H1 (cell line): ENCODE measurements around the gene ZNF75A. TPM values are rescaled to one million over a fixed set of nuclear protein-coding genes. Genes with fewer than 3 reads are reported as not detected.

Experiments
- CTCF ChIA-PET: fragments of 300-600 bp; sonication (Branson Sonifier 250); formaldehyde crosslinking; loops from one replicate; lab custom pipeline; 2021; ENCODE audit not compliant: partially characterized antibody; lab: Charles Lee
- POLR2A ChIA-PET: fragments of 300-600 bp; sonication (Branson Sonifier 250); formaldehyde crosslinking; loops from one replicate; lab custom pipeline; 2021; ENCODE audit warnings: inconsistent platforms; ENCODE audit not compliant: partially characterized antibody; lab: Charles Lee
- DNase-seq, 2 experiments: peaks; one replicate each; pipeline versions ENCODE4 v3.0.0 to v3.0.0-alpha.2; 2010 to 2022; ENCODE audit warnings: low spot score in 2 of 2, low read depth in 1 of 2, mixed read lengths in 1 of 2
- FAIRE-seq: peaks from 2 replicates; lab custom pipeline; 2011; peaks lifted over from hg19 to GRCh38; lab: Jason Lieb, UNC
- H2AFZ ChIP-seq: 2 replicates; pipeline ENCODE4 v1.8.1; 2012; ENCODE audit warnings: low read length, inconsistent platforms
- H2AK5ac ChIP-seq: 2 replicates; pipeline ENCODE4 v1.6.1; 2013; ENCODE audit warnings: low read depth, low read length
- H2BK120ac ChIP-seq: replicated peaks from 2 replicates; pipeline ENCODE3; 2013; ENCODE audit warnings: low read depth, low read length, inconsistent platforms
- H2BK12ac ChIP-seq: 2 replicates; pipeline ENCODE4 v1.6.1; 2013; ENCODE audit warnings: low read depth, low read length
- H2BK15ac ChIP-seq: 2 replicates; pipeline ENCODE4 v1.6.1; 2013; ENCODE audit warnings: low read length
- H2BK20ac ChIP-seq: 2 replicates; pipeline ENCODE4 v1.6.1; 2013; ENCODE audit warnings: low read length
- H2BK5ac ChIP-seq: 2 replicates; pipeline ENCODE4 v1.6.1; 2013; ENCODE audit warnings: low read depth, low read length
- H3K14ac ChIP-seq: 2 replicates; pipeline ENCODE4 v1.6.1; 2013; ENCODE audit warnings: inconsistent platforms; ENCODE audit not compliant: insufficient read length
- H3K18ac ChIP-seq: 2 replicates; pipeline ENCODE4 v1.6.1; 2013; ENCODE audit warnings: low read length; ENCODE audit errors: extremely low read depth
- H3K23ac ChIP-seq: 2 replicates; pipeline ENCODE4 v1.6.1; 2013; ENCODE audit warnings: inconsistent platforms; ENCODE audit not compliant: insufficient read length
- H3K23me2 ChIP-seq: 2 replicates; pipeline ENCODE4 v1.6.1; 2013; ENCODE audit warnings: low read depth, low read length
- H3K27ac ChIP-seq: 2 replicates; pipeline ENCODE4 v1.6.1; 2011; ENCODE audit warnings: low read depth, low read length, inconsistent platforms
- H3K27me3 ChIP-seq, 4 experiments: replicated peaks in 1 of 4; 1 replicate in 1 of 4; 2 replicates in 3 of 4; pipeline versions ENCODE4 v1.6.1 to v1.8.1; 2011 to 2013; ENCODE audit warnings: low read length in 3 of 4, mild to moderate bottlenecking in 3 of 4, inconsistent platforms in 2 of 4, mixed read lengths in 2 of 4, moderate library complexity in 1 of 4; ENCODE audit not compliant: control insufficient read depth in 3 of 4, insufficient read depth in 3 of 4; ENCODE audit errors: extremely low read depth in 1 of 4
- H3K36me3 ChIP-seq, 4 experiments: 2 replicates each; pipeline versions ENCODE4 v1.6.1 to v1.8.1; 2011 to 2013; ENCODE audit warnings: mild to moderate bottlenecking in 4 of 4, low read length in 3 of 4, moderate library complexity in 2 of 4, control low read depth in 1 of 4, inconsistent platforms in 1 of 4; ENCODE audit not compliant: insufficient read depth in 4 of 4, control insufficient read depth in 2 of 4
- H3K4ac ChIP-seq: replicated peaks from 2 replicates; pipeline ENCODE3; 2013; ENCODE audit warnings: low read length, low read depth, mixed read lengths, inconsistent platforms; ENCODE audit not compliant: insufficient read length
- H3K4me1 ChIP-seq, 4 experiments: replicated peaks in 1 of 4; 1 replicate in 1 of 4; 2 replicates in 3 of 4; pipeline versions ENCODE4 v1.6.1 to v1.8.1; 2011 to 2013; ENCODE audit warnings: low read length in 3 of 4, inconsistent platforms in 2 of 4, mixed read lengths in 1 of 4; ENCODE audit not compliant: insufficient read depth in 4 of 4, control insufficient read depth in 3 of 4
- H3K4me2 ChIP-seq, 2 experiments: 2 replicates each; pipeline versions ENCODE4 v1.6.1 to v1.8.1; 2011 to 2013; ENCODE audit warnings: low read depth in 2 of 2, low read length in 2 of 2, control low read depth in 1 of 2, inconsistent platforms in 1 of 2, mild to moderate bottlenecking in 1 of 2; ENCODE audit not compliant: insufficient read depth in 1 of 2
- H3K4me3 ChIP-seq, 4 experiments: fragments of 200-600, 300-600 bp in 1 of 4; sonication (generic), shearing (Covaris generic), sonication (Bioruptor Twin) in 1 of 4; 2 replicates each; pipeline versions ENCODE4 v1.5.1 to v1.8.1; 2011 to 2016; ENCODE audit warnings: low read length in 4 of 4, low read depth in 3 of 4, control low read depth in 2 of 4, inconsistent platforms in 2 of 4, mild to moderate bottlenecking in 2 of 4, mixed read lengths in 1 of 4, moderate library complexity in 1 of 4; ENCODE audit not compliant: insufficient read depth in 2 of 4; ENCODE audit errors: extremely low read depth in 1 of 4
- H3K56ac ChIP-seq: replicated peaks from 2 replicates; pipeline ENCODE3; 2013; ENCODE audit warnings: low read depth, mild to moderate bottlenecking, mixed read lengths, low read length, inconsistent platforms; ENCODE audit not compliant: insufficient read length
- H3K79me1 ChIP-seq: 2 replicates; pipeline ENCODE4 v1.6.1; 2013; ENCODE audit warnings: low read depth, low read length, control low read depth
- H3K79me2 ChIP-seq, 2 experiments: 2 replicates each; pipeline versions ENCODE4 v1.6.1 to v1.8.1; 2012 to 2013; ENCODE audit warnings: low read length in 2 of 2, mild to moderate bottlenecking in 2 of 2, inconsistent platforms in 1 of 2; ENCODE audit not compliant: insufficient read depth in 2 of 2, control insufficient read depth in 1 of 2
- H3K9ac ChIP-seq, 4 experiments: replicated peaks in 1 of 4; 1 replicate in 1 of 4; 2 replicates in 3 of 4; pipeline versions ENCODE4 v1.6.1 to v1.8.1; 2011 to 2013; ENCODE audit warnings: low read depth in 3 of 4, low read length in 3 of 4, control low read depth in 2 of 4, mild to moderate bottlenecking in 2 of 4, moderate library complexity in 2 of 4, inconsistent platforms in 1 of 4; ENCODE audit errors: extremely low read depth in 1 of 4
- H3K9me3 ChIP-seq, 2 experiments: 2 replicates each; pipeline versions ENCODE4 v1.6.1 to v1.8.1; 2012 to 2013; ENCODE audit warnings: mild to moderate bottlenecking in 2 of 2, moderate library complexity in 2 of 2, control low read depth in 1 of 2, inconsistent platforms in 1 of 2, low read depth in 1 of 2, low read length in 1 of 2, mixed read lengths in 1 of 2; ENCODE audit not compliant: insufficient read depth in 2 of 2
- H4K20me1 ChIP-seq, 2 experiments: replicated peaks in 1 of 2; 2 replicates each; pipeline versions ENCODE3 to v1.8.1; 2011 to 2013; ENCODE audit warnings: inconsistent platforms in 2 of 2, low read length in 2 of 2, mild to moderate bottlenecking in 1 of 2; ENCODE audit not compliant: insufficient read depth in 2 of 2, control insufficient read depth in 1 of 2
- H4K5ac ChIP-seq: 2 replicates; pipeline ENCODE4 v1.6.1; 2013; ENCODE audit warnings: low read length, low read depth, mixed read lengths, inconsistent platforms; ENCODE audit not compliant: insufficient read length
- H4K8ac ChIP-seq: 2 replicates; pipeline ENCODE4 v1.8.0; 2013; ENCODE audit warnings: mild to moderate bottlenecking, moderate library complexity, low read length, inconsistent platforms; ENCODE audit not compliant: insufficient read depth; ENCODE audit errors: extremely low read depth
- H4K91ac ChIP-seq: replicated peaks from 2 replicates; pipeline ENCODE3; 2013; ENCODE audit warnings: low read length, mixed read lengths, inconsistent platforms; ENCODE audit not compliant: insufficient read length
- CHD1 ChIP-seq: IDR thresholded peaks from 2 replicates; pipeline ENCODE4 v1.6.1; 2012; ENCODE audit warnings: low read depth, low read length, improper control_type of control experiment
- ZNF274 ChIP-seq: IDR thresholded peaks from 2 replicates; pipeline ENCODE4 v1.7.0; 2012; ENCODE audit warnings: low read length, borderline replicate concordance; ENCODE audit errors: extremely low read depth
- WGBS, 2 experiments: shearing (Covaris generic) in 1 of 2; methylation state at CpG; one replicate each; pipeline versions ENCODE4 v1.1.6 to v1.1.7; 2013 to 2015; ENCODE audit warnings: low lambda C conversion rate in 2 of 2, mixed read lengths in 2 of 2, inconsistent platforms in 1 of 2, low coverage in 1 of 2, missing lambda C conversion rate in 1 of 2; ENCODE audit not compliant: insufficient replicate concordance in 2 of 2, insufficient coverage in 1 of 2, insufficient read length in 1 of 2; ENCODE audit errors: extremely low coverage in 1 of 2, missing lambda C conversion rate in 1 of 2; 5-methylcytosine and 5-hydroxymethylcytosine counted together
- polyA plus RNA-seq, 7 experiments: library from polyadenylated mRNA; depleted of rRNA in 3 of 7; stranded (reverse) in 5 of 7; unstranded in 2 of 7; fragments of >200 nt in 5 of 7; fragments of 200-250 nt in 2 of 7; gene quantifications; 1 replicate in 5 of 7; 2 replicates in 1 of 7; 4 replicates in 1 of 7; pipeline versions ENCODE4 v1.2.1 to v1.2.3, GENCODE V29; 2011 to 2013; ENCODE audit warnings: missing spikeins in 2 of 7, mixed read lengths in 2 of 7
- total RNA-seq: library from RNA; stranded (reverse); fragmentation: NEBNext Ultra II Directional; extraction: Animal tissue kit (Norgen Biotek cat#: 25700); gene quantifications from 2 replicates; pipeline ENCODE4 v1.2.1, GENCODE V29; 2021

ZNF75A gene
- total and polyA plus RNA-seq, 2 of the 8 experiments (the other 6 are each of a cell fraction or from before 2014, with no cell fraction given) = 9.3 to 30.0 TPM

GRCh38 chr16:3289998-3290673 lies 15.2 kb upstream of the ZNF75A start:
- WGBS, 2 experiments = 91% methylated on average over 14 of the region's 16 CpGs; no CpG with 5 or more reads in 1 of the 2 experiments
- peaks cover 5 to 41% of the 10 kb centered on the region in 2 experiments for H3K79me2 ChIP-seq
- peaks cover 55 to 67% of the 10 kb centered on the region in 2 experiments for H3K9me3 ChIP-seq

More at GRCh38 chr16:3289998-3290673, 15.2 kb upstream of the ZNF75A start:
- Histone ChIP-seq H3K79me1 (no peaks in the 10 kb centered on the region; the same call in 1 of the 2 replicates), H3K23me2 (no peaks in the 10 kb centered on the region), H3K14ac (no peak overlapping the region)
- POLR2A ChIA-PET = interaction anchor here (0.9 to 1.3 kb wide), 3 partner anchors 14 to 27 kb away, joined by 3 to 4 read pairs (median 3); partner anchors contain the start of genes TIGD7 and ZNF75A
- CTCF ChIA-PET = interaction anchor here (0.6 to 1.3 kb wide), 2 partner anchors 23 to 27 kb away, joined by 3 read pairs; no protein-coding TSS in a partner anchor
- TF ChIP-seq CHD1 = no peak
- peak; percentile 67 for TF ChIP-seq ZNF274
- TF ChIP-seq, all 59 proteins: peak for 1
- no peak overlapping the region for H2AFZ ChIP-seq
- no peak overlapping the region for H2AK5ac ChIP-seq
- H3K18ac ChIP-seq = no peak overlapping the region
- no peak overlapping the region for H3K4ac ChIP-seq
- H2BK12ac ChIP-seq = no peak overlapping the region
- H2BK120ac ChIP-seq = no peak overlapping the region
- no peak overlapping the region for H4K5ac ChIP-seq
- H3K27me3 ChIP-seq = no peaks in the 10 kb centered on the region
- H3K4me3 ChIP-seq = peak overlapping the region in 1 of 4 experiments; percentile 2; a peak in 2 of 8 replicates
- no peak overlapping the region for H3K9ac ChIP-seq
- no peak overlapping the region for H2BK15ac ChIP-seq
- H2BK5ac ChIP-seq = no peak overlapping the region
- no peak overlapping the region for H3K27ac ChIP-seq
- H2BK20ac ChIP-seq = no peak overlapping the region
- no peaks in the 10 kb centered on the region for H4K20me1 ChIP-seq
- no peak overlapping the region for H3K56ac ChIP-seq
- H4K91ac ChIP-seq = no peak overlapping the region
- no peak overlapping the region for H3K4me2 ChIP-seq
- no peaks in the 10 kb centered on the region for H3K4me1 ChIP-seq
- FAIRE-seq = no peak
- H3K23ac ChIP-seq = no peak overlapping the region
- H4K8ac ChIP-seq = no peak overlapping the region
- peaks cover 28 to 78% (median 59%) of the 10 kb centered on the region in 4 experiments for H3K36me3 ChIP-seq
- DNase-seq = no peak
